AG10803 (cell line): ENCODE measurements around the gene FOXO3.
"Not testable (repeated sequence)": the region's sequence is repeated elsewhere in the genome, so short reads cannot be mapped to it uniquely, and the experiment has no call there.

Experiments
- DNase-seq: peaks from one replicate; pipeline ENCODE4 v3.0.0; 2010; ENCODE audit warnings: low read depth
- H3K4me3 ChIP-seq: 2 replicates; pipeline ENCODE4 v1.5.1; 2011; ENCODE audit warnings: mild to moderate bottlenecking, low read length, control low read depth
- CTCF ChIP-seq: conservative IDR thresholded peaks from 2 replicates; pipeline ENCODE4 v1.5.1; 2011; ENCODE audit warnings: mild to moderate bottlenecking, low read length, control low read depth, inconsistent platforms

The FOXO3 gene

GRCh38 chr6:108658174-108658573, 97.5 kb downstream of the FOXO3 start:
- no peak overlapping the region for H3K4me3 ChIP-seq
- DNase-seq: no peak
- no peak for TF ChIP-seq CTCF

- not testable (repeated sequence) for DNase-seq, H3K4me3 ChIP-seq
These were observed 98.1 kb downstream of the FOXO3 start for GRCh38 chr6:108658785-108659184.

- DNase-seq: no peak
- no peak for TF ChIP-seq CTCF
- no peak overlapping the region for H3K4me3 ChIP-seq
These were observed 99.5 kb downstream of the FOXO3 start for GRCh38 chr6:108660251-108660650.

- no peak overlapping the region for H3K4me3 ChIP-seq
- TF ChIP-seq CTCF: no peak
These were observed 100.7 kb downstream of the FOXO3 start for GRCh38 chr6:108661430-108661829.

DNA sequence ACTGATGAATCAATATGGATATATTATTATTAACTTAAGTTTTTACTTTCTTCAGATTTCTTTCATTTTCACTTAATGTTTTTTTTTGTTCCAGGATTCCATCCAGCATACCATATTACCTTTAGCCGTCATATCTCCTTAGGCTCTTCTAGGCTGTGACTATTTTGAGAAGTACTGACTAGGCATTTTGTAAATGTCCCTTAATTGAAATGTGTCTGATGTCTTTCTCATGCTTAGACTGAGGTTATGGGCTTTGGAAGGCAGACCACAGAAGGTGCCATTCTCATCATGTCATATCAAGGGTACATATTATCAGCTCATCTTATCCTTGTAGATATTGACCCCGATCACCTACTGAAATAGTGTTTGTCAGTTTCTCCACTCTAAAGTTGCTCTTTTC, 101.3 kb downstream of the FOXO3 start:
- no peak overlapping the region for H3K4me3 ChIP-seq
- no peak for TF ChIP-seq CTCF

More at GRCh38 chr6:108661430-108661829, 100.7 kb downstream of the FOXO3 start:
- peak; percentile 27 for DNase-seq

GRCh38 chr6:108662702-108663101, 102.0 kb downstream of the FOXO3 start:
- no peak for DNase-seq
- no peak overlapping the region for H3K4me3 ChIP-seq
- no peak for TF ChIP-seq CTCF

More for the DNA sequence above, 101.3 kb downstream of the FOXO3 start:
- DNase-seq: no peak

GRCh38 chr6:108663494-108664064, 102.9 kb downstream of the FOXO3 start:
- H3K4me3 ChIP-seq, DNase-seq: not testable (repeated sequence)

GRCh38 chr6:108665495-108666196, 104.9 kb downstream of the FOXO3 start:
- DNase-seq: no peak
- no peak overlapping the region for H3K4me3 ChIP-seq
- no peak for TF ChIP-seq CTCF
